Measurements from ENCODE around the gene DGKZ.
"Not testable (repeated sequence)": the region's sequence is repeated elsewhere in the genome, so short reads cannot be mapped to it uniquely, and the experiment has no call there.

Gene DGKZ

DNA sequence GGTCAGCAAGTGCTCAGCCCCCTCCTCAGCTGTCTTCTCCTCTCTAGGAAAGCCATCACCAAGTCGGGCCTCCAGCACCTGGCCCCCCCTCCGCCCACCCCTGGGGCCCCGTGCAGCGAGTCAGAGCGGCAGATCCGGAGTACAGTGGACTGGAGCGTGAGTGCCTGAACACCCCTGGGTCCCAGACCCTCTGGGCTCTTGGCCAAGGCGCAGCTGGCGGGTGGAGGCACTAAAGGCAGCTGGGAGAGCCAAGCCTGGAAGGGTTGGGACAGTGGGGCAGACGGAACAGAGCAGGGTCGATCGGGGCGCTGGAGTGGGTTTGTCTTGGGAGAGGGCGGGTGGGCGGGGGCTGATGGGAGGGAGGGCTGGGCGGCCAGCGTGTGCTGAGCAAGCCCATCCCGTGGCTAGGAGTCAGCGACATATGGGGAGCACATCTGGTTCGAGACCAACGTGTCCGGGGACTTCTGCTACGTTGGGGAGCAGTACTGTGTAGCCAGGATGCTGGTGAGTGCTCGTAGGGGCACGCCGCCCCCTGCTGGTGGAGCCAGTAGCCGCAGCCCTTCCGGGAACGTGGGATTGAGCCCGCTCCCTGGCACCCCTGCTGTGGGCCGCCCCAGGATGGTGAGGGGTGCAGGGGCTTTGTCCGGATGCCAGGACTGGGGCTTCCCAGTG, 20.1 kb downstream of the DGKZ start:
- DNase-seq (ENCODE audit: low read depth in 2 of 2) = peak; percentile 64 to 72

DNA sequence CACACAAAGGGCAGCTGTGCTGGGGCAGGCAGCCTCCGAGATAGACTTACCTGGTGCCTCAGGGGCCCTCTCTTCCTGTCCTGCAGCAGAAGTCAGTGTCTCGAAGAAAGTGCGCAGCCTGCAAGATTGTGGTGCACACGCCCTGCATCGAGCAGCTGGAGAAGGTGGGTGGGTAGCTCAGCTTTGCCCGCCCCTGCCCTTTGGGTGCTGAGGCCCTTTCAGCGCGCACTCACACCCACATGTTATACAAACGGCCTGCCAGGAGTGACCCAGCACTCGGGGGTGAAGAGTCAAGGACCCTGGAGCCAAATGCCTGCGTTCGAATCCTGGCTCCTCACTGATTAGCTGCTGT, 20.6 kb downstream of the DGKZ start:
- no peak for DNase-seq (ENCODE audit: low read depth in 2 of 2)

DNA sequence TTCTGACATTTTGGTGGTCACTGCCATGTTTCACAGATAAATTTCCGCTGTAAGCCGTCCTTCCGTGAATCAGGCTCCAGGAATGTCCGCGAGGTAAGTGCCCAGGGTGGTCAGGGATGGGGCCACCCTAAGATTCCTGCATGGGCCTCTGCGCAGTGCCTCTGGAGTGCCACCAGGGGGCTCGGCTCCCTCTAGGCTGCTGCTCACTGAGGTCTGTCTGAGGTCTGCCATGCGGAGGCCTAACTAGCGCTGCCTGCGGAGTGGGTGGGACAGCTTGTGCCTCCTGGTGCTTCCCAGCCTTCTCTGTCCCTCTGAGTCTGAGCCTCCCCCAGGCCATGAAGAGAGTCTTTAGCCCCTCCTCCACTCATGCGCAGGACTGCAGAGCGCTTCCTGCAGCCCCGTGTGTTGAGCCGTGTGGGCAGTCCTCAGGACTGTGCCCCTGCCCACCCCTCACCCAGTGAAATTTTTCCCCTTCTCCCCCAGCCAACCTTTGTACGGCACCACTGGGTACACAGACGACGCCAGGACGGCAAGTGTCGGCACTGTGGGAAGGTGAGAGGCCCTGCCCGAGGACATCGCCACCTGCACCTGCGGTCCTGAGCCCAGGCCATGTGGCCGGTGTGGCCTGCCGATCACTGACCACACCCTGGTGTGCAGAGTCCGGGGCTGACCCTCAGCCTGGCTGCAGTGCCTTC, 22.3 kb downstream of the DGKZ start:
- no peak for DNase-seq (ENCODE audit: low read depth in 2 of 2)

DNA sequence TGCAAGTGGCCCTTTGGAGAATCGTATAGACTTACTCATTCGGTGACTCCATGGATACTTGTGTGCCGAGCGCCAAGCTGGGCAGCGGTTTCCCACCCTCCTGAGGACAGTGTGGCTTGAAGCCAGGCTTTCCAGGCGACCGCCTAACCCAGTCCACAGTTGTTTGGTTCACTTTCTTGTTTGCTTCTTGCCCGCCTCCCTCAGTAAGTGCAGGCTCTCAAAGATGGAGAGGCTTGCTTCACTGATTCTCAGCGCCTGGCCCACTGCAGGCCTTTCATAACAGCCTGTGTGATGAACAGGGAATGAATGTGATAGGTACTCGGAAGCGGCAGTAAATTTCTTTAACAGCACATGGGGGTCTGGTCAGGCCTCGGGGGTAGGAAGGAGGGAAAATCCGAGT, 23.0 kb downstream of the DGKZ start:
- DNase-seq (ENCODE audit: low read depth in 2 of 2) = no peak

DNA sequence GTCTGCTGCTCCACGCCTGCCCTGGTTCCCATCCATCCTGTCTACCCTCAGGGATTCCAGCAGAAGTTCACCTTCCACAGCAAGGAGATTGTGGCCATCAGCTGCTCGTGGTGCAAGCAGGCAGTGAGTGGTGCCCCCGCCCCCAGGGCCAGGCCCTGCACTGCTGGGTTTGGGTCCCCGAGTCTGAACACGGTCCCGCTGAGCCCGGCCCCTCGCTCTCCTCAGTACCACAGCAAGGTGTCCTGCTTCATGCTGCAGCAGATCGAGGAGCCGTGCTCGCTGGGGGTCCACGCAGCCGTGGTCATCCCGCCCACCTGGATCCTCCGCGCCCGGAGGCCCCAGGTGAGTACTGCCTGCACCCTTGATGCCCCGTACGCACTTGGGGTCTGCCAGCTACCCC, 24.0 kb downstream of the DGKZ start:
- DNase-seq (ENCODE audit: low read depth in 2 of 2) = not testable (repeated sequence)

DNA sequence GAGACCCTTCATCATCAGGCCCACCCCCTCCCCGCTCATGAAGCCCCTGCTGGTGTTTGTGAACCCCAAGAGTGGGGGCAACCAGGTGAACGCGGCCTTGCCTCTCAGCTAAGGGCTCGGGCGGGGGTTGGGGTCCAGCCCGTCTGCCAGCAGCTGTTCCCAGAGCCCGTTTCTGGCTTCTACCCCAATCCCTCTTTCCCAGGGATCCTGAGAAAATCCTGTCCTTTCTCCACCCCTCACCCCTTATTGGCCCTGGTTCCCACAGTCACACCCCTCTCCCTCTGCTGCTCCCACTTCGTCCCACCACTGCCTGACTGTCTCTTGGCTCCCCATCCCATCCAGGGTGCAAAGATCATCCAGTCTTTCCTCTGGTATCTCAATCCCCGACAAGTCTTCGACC, 24.8 kb downstream of the DGKZ start:
- no peak for DNase-seq (ENCODE audit: low read depth in 2 of 2)

DNA sequence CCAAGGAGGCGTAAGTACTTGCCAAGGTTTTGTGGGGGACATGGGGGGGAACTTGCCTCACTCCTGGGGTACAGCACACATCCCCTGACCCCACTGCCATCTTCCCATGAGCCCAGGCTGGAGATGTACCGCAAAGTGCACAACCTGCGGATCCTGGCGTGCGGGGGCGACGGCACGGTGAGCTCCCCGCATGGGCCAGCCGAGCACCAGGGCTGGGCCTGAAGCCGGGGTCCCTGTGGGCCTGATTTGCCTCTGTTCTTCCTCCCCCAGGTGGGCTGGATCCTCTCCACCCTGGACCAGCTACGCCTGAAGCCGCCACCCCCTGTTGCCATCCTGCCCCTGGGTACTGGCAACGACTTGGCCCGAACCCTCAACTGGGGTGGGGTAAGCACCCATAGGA, 25.2 kb downstream of the DGKZ start:
- DNase-seq (ENCODE audit: low read depth in 2 of 2) = not testable (repeated sequence)

DNA sequence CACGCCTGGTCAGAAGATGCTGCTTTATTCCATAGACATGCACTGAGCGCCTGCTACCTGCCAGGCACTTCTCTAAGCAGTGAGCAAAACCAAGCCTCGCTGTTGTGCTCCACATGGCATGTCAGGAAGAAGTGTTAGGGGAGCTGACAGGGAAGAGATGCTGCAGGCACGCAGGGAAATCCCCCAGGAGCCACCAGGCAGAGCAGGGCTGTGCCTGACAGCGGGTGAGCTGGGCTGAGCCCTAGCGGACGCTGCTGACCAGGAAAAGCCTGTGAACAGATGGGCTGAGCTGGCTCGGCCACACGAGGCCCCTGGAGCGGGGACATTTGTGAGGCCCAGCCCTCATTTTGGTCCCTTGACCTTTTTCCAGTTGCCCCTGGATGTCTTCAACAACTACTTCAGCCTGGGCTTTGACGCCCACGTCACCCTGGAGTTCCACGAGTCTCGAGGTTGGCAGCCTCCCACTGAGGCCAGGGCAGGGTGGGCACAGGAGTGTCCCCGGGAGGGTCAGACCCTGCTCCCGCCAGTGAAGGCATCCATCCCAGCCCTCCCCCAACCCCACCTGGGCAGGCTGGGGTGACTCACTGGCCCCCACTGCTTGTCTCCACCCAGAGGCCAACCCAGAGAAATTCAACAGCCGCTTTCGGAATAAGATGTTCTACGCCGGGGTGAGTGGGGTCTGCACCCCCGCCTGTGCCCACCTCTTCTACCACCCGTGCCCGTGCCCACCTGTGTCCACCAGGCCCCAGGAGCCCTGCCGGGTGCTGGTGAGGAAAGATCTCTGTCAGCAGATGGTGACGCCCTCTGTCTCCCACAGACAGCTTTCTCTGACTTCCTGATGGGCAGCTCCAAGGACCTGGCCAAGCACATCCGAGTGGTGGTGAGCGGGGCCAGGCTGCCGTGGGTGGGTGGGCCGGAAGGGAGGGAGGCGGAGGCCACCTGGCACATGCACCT, 26.8 kb downstream of the DGKZ start:
- no peak for DNase-seq (ENCODE audit: low read depth in 2 of 2)

DNA sequence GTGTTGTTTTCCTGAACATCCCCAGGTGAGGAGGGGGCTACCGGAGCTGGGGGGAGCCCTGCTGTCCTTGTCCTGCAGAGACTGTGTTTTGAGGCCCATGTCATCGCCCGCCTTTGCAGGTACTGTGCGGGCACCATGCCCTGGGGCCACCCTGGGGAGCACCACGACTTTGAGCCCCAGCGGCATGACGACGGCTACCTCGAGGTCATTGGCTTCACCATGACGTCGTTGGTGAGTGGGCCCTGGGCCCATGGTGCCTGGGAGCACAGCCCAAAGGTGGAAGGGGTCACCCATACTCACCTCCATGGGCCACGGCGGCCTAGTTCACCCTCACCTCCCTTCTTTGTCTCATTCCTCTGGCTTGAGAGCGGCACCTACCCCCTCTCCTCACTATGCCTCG, 27.6 kb downstream of the DGKZ start:
- no peak for DNase-seq (ENCODE audit: low read depth in 2 of 2)

DNA sequence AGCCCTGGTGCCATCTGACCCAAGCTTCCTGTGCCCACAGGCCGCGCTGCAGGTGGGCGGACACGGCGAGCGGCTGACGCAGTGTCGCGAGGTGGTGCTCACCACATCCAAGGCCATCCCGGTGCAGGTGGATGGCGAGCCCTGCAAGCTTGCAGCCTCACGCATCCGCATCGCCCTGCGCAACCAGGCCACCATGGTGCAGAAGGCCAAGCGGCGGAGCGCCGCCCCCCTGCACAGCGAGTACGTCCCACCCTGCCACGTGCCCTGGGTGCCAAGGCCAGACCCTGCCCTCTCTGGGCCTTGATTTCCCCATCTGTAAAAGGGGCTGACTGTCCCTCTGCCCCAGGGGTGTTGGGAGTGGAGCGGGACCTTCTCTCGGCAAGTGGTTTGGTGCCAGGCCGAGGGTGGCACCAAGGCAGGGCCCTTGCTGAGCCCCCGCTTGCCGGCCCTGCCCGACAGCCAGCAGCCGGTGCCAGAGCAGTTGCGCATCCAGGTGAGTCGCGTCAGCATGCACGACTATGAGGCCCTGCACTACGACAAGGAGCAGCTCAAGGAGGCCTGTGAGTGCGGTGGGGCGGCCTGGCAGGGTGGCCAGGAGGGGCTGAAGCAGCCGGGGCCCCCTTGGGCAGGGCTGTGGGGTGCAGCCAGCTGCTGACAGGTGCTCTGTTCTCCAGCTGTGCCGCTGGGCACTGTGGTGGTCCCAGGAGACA, 28.3 kb downstream of the DGKZ start:
- no peak for DNase-seq (ENCODE audit: low read depth in 2 of 2)

DNA sequence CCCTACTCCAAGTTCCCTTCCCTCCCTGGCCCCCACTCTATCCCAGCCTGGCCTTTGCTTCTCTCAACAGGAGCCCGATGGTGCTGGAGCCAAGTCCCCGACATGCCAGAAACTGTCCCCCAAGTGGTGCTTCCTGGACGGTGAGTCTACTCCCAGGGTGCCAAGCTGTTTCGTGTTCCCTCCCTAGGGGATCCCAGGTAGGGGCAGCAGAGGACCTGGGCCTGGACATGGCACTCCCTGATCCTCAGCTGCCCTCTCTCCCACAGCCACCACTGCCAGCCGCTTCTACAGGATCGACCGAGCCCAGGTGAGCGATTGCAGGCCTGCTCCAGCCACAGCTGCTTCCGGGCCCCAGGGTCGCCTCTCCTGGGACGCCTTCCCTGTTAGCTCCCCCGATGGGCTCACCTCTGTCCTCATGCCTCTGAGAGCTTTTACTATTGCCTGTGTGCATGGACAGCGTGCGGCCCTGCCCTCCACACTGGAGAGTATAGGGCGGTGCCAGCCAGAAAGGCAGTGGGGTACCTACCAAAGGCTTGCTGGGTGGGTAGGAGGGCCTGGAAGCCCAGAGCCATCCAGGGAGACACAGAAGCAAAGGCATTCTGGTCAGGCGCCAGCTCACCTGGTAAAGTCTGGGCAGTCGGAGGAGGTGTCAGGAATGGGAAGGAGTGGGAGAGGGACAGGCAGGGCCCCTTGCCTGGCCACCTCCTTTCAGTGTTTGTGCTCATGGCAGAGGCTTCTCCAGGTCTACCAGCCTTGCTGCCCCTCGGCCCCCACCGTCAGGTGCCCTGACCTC, 29.2 kb downstream of the DGKZ start:
- DNase-seq (ENCODE audit: low read depth in 2 of 2) = no peak

DNA sequence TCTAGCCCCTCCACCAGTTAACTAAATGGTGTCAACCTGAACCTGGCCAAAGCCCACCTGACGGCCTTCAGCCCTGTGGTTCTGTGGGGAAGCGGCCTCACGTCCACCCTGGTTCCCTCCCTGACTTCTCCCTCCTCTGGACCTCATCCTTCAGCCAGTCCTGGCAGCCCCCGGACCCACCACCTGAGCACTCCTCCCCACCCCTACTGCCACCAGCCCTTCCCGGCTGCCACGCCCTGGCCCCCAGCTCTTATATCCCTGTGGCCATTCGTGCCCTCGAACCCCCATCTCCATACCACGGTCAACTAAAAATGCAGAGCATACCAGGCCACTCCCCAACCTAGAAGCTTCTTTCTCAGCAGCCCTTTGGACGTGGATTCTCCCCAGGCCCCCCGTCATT, 30.0 kb downstream of the DGKZ start:
- no peak for DNase-seq (ENCODE audit: low read depth in 2 of 2)

DNA sequence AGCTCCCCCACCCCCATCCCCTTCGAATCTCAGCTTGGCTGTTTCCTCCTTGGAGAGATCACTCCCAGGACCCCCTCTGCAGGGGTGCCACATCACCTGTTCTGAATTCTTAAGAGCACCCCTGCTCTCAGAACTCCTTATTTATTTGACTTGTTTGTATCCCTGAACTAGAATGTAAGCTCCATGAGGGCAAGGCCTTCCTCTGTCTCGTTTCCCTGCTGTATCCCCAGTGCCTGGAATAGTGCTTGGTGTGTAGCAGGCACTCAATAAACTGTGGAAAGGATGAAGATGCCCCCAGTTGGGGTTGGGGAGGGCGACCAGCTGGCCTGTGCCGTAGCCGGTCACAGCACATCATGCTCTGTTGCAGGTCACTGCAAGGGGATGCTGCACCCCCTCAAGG, 30.6 kb downstream of the DGKZ start:
- no peak for DNase-seq (ENCODE audit: low read depth in 2 of 2)

DNA sequence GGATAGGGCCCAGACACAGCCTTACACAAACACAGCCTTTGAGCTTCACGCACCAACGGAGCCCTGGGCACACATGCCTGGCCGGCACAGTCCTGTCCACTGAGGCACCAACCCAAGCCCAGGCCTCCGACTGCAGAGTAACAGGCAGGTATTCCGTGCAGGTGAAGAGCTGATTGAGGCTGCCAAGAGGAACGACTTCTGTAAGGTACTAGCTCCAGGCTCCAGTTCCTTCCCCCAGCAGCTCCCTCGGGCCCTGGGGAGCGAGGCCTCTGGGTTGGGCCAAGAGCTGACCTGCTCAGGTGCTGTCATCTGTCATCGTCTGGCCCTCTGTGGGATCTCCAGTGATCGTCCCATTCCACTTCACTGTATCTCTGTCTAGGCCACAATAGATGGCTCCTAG, 31.0 kb downstream of the DGKZ start:
- DNase-seq (ENCODE audit: low read depth in 2 of 2) = no peak

DNA sequence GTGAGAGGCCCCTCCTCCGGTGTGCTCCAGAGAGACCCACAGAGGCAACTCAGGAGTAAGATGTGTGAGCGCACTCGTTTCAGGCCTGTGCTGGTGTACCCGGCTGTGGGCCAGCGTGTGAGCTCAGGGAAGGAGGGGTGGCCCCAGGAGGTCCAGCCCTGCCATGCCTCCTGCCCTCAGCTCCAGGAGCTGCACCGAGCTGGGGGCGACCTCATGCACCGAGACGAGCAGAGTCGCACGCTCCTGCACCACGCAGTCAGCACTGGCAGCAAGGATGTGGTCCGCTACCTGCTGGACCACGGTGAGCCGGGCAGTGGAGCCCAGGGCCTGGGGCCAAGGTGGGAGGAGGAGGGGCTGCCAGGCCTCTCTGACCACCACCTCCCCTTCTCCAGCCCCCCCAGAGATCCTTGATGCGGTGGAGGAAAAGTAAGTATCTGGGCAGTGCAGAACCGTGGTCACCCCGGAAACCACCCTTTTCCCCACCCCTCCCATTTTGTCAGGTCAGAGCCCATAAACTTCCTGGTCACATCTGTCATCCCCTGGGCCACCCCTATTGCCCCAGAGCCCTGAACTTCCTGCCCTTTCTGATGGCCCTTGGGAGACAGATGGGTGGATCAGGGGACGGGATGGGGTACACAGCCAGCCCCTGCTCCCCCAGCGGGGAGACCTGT, 31.7 kb downstream of the DGKZ start:
- no peak for DNase-seq (ENCODE audit: low read depth in 2 of 2)

DNA sequence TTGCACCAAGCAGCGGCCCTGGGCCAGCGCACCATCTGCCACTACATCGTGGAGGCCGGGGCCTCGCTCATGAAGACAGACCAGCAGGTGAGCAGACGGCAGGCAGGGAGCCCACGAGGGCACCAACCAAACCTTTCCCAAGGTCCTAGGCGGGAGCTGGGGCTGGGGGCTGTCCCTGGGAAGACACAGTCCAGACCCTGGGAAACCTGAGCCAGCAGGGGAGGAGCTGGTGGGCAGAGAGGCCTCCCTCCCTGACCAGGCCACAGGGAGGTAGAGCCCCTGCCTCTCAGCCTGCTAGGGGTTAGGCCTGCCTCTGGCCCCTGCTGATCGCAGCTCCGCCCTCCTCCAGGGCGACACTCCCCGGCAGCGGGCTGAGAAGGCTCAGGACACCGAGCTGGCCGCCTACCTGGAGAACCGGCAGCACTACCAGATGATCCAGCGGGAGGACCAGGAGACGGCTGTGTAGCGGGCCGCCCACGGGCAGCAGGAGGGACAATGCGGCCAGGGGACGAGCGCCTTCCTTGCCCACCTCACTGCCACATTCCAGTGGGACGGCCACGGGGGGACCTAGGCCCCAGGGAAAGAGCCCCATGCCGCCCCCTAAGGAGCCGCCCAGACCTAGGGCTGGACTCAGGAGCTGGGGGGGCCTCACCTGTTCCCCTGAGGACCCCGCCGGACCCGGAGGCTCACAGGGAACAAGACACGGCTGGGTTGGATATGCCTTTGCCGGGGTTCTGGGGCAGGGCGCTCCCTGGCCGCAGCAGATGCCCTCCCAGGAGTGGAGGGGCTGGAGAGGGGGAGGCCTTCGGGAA, 32.4 kb downstream of the DGKZ start:
- DNase-seq (ENCODE audit: low read depth in 2 of 2) = not testable (repeated sequence)

DNA sequence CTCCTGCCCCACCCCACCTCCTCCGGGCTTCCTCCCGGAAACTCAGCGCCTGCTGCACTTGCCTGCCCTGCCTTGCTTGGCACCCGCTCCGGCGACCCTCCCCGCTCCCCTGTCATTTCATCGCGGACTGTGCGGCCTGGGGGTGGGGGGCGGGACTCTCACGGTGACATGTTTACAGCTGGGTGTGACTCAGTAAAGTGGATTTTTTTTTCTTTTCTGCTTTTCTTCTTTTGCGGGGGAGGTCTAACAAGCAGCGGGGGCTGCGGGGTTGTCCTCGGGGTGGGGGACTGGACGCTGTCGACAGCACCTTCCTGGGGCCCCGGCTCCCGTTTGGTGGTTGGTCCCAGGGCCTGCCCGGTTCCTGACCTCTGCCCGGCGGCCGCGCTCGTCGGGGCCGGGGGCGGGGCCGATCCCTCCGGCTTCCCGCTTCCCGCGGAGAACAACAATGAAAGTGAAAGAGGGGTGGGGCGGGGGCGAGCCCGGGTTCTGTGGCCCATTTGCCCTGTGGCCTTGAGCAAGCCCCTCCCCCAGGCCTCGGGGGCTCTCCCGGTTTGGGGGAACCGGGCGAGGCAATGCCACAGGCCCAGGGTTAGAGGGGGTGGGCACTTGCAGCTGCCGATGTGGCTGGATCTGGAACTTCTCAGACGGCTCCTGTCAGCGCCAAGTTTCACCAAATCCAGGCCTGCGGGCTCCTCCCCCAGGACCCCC, 33.2 kb downstream of the DGKZ start:
- no peak for DNase-seq (ENCODE audit: low read depth in 2 of 2)

DNA sequence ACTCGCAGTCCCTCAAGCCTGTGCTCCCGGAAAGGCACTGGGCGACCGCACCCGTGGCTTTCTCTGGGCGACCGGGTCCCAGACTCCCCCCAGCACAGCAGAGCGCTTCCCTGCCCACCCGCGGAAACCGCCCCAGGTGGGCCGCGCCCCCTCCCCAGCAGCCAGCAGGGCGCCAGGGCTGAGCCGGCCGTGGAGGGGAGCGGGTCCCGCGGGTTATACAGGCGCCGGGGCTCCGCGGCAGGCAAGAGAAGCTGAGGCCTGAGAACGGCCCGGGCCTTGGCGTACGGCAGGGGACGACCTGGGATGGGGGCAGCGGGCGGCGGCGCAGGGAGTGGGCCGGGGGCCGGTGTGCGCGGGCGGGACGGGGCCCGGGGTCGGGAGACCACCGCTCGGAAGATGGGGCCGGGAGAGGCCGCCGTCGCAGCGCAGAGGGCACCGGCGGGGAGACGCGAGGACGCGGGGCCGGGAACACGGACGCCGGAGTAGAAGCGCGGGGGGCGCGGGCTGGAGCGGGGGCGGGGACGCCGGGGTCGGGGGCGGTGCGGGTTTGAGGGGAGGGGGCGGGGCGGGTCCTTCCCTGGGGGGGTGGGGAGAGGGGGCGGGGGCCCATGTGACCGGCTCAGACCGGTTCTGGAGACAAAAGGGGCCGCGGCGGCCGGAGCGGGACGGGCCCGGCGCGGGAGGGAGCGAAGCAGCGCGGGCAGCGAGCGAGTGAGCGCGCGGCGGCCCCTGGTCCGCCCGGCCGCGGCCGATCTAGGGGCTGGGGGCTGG, 34.0 kb downstream of the DGKZ start, which contains the start of gene MDK:
MDK (plus strand) TSS at position 622 of the 771 bp plus-strand sequence. CDS start 389 bp downstream, outside the sequence.
- DNase-seq (ENCODE audit: low read depth in 2 of 2) = no peak
